ENCODE measurements around the gene GPATCH8. TPM values are rescaled to one million over a fixed set of nuclear protein-coding genes. Genes with fewer than 3 reads are reported as not detected.
A peak's percentile ranks its signal among the peaks of the same experiment; 100 is the strongest.

Gene GPATCH8
- total RNA-seq, 2 donors from 2014 or later, result 21.3 to 26.4 TPM

DNA sequence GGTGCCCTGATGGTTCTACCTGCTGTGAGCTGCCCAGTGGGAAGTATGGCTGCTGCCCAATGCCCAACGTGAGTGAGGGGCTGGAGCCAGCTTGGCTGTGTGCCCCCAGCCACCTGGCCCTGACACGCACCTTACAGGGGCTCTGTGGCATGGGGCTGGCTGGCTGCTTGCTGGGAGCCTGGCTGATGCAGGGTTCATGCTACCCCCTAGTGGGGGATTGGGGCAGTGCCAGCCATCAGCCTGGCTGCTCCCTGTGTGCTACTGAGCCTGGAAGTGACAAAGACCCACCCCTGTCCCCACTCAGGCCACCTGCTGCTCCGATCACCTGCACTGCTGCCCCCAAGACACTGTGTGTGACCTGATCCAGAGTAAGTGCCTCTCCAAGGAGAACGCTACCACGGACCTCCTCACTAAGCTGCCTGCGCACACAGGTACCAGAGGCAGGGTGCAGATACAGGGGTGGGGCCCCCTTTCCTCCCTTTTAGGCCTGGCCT lies 152.4 kb downstream of the GPATCH8 start:
- Histone ChIP-seq H3K4me3 (no peak overlapping the region), H3K36me3 (peaks cover 32% of the 10 kb centered on the region), H3K9me3 (no peaks in the 10 kb centered on the region), H3K4me1 (peaks cover 0 to 7% of the 10 kb centered on the region in 2 donors), H3K27ac (no peak overlapping the region), H3K27me3 (no peaks in the 10 kb centered on the region)
- TF ChIP-seq, protein P1, sequence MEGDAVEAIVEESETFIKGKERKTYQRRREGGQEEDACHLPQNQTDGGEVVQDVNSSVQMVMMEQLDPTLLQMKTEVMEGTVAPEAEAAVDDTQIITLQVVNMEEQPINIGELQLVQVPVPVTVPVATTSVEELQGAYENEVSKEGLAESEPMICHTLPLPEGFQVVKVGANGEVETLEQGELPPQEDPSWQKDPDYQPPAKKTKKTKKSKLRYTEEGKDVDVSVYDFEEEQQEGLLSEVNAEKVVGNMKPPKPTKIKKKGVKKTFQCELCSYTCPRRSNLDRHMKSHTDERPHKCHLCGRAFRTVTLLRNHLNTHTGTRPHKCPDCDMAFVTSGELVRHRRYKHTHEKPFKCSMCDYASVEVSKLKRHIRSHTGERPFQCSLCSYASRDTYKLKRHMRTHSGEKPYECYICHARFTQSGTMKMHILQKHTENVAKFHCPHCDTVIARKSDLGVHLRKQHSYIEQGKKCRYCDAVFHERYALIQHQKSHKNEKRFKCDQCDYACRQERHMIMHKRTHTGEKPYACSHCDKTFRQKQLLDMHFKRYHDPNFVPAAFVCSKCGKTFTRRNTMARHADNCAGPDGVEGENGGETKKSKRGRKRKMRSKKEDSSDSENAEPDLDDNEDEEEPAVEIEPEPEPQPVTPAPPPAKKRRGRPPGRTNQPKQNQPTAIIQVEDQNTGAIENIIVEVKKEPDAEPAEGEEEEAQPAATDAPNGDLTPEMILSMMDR (IDR thresholded peaks at IDR 0.05), result peak; percentile 63 to 80
- DNase-seq (ENCODE audit: low spot score), result no peak

DNA sequence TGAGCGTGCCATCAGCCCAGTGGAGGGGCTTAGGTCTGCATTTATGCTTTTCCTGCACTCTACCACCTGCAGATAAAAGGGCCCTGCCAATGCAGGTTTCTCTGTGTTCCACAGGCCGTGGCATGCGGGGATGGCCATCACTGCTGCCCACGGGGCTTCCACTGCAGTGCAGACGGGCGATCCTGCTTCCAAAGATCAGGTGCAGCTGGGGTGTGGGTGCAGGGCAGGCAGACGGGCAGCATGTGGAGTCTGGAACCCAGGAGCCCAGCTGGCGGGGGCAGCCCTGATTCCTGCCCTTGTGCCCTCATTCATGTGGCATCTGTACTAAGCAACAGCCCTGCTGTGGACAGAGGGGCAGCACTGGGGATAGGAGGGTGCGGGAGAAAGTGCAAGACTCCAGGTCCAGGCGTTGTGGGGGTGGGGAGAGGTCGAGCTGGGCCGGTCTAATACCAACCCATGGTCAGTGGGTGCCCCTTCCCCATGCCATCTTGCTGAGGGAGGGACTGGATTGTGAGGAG lies 153.6 kb downstream of the GPATCH8 start:
- DNase-seq (ENCODE audit: low spot score), result no peak
- Histone ChIP-seq H3K4me3 (no peak overlapping the region), H3K4me1 (peaks cover 0 to 13% of the 10 kb centered on the region in 2 donors), H3K9me3 (no peaks in the 10 kb centered on the region), H3K36me3 (peaks cover 32% of the 10 kb centered on the region), H3K27ac (no peak overlapping the region), H3K27me3 (no peaks in the 10 kb centered on the region)
- TF ChIP-seq, protein P1 (IDR thresholded peaks at IDR 0.05), result no peak

DNA sequence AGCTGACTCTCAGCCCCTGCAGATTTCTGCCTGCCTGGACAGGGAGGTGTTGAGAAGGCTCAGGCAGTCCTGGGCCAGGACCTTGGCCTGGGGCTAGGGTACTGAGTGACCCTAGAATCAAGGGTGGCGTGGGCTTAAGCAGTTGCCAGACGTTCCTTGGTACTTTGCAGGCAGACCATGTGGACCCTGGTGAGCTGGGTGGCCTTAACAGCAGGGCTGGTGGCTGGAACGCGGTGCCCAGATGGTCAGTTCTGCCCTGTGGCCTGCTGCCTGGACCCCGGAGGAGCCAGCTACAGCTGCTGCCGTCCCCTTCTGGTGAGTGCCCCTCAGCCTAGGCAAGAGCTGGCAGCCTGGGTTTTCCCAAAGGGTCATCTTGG lies 154.2 kb downstream of the GPATCH8 start:
- Histone ChIP-seq H3K27me3 (no peaks in the 10 kb centered on the region), H3K27ac (no peak overlapping the region), H3K36me3 (peaks cover 32% of the 10 kb centered on the region), H3K4me3 (no peak overlapping the region), H3K4me1 (peaks cover 0 to 18% of the 10 kb centered on the region in 2 donors), H3K9me3 (no peaks in the 10 kb centered on the region)
- TF ChIP-seq, protein P1 (IDR thresholded peaks at IDR 0.05), result no peak
- no peak for DNase-seq (ENCODE audit: low spot score)

DNA sequence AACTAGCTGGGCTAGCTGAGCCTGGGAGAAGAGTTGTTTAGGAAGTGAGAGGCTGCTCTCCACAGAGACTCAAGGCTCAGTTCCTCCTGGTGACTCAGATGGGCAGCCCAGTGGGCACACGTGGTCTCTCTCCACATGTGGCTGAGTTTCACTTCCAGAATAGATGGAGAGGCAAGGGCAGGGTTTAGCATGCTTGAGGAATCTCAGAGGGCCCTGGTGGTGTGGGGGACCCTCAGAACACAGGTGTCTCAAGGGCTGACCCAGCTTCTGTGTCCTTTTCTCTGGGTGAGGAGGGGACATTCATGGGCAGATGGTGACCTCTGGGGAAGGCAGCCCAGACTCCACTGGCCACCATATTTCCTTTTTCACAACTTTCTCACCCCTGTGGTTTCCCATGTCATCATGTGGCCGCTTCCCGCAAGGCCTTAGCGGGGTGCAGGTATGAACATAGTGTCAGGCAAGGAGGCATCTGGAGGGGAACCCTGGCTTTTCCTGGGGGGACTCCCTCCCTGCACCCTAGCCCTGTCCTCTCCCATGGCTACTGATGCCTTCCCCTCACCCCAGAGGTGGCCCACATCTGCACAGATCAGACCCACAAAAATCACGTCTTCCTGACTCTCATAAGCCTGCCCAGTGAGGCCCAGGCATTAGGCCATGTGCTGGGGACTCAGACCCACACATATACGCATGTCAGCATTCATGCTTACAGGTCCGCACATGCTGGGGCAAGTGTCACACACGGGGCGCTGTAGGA lies 154.8 kb downstream of the GPATCH8 start:
- Histone ChIP-seq H3K4me1 (peaks cover 0 to 18% of the 10 kb centered on the region in 2 donors), H3K9me3 (no peaks in the 10 kb centered on the region), H3K36me3 (peaks cover 32% of the 10 kb centered on the region), H3K27me3 (no peaks in the 10 kb centered on the region), H3K27ac (no peak overlapping the region), H3K4me3 (no peak overlapping the region)
- DNase-seq (ENCODE audit: low spot score), result peak; percentile 72
- TF ChIP-seq, protein P1 (IDR thresholded peaks at IDR 0.05), result no peak

Other genes with a start within 250 kb of the GPATCH8 start
- gene SLC4A1, start 235.3 kb downstream of the GPATCH8 start, total RNA-seq, result 1 to 10 TPM in 1 of 2 donors, under 1 TPM in 1; 0.47 to 1.1 TPM
- 1 to 10 TPM; 1.7 to 4.5 TPM for gene RUNDC3A, start 194.8 kb downstream of the GPATCH8 start, total RNA-seq
- gene SLC25A39, start 178.6 kb downstream of the GPATCH8 start, total RNA-seq, result 10 to 100 TPM; 60.4 to 83.3 TPM
- 100 to 1,000 TPM; 258 to 290 TPM for gene GRN, start 158.1 kb downstream of the GPATCH8 start, total RNA-seq
- 1 to 10 TPM; 2.4 to 3.3 TPM for gene FAM171A2, start 139.6 kb downstream of the GPATCH8 start, total RNA-seq
- gene ITGA2B, start 113.8 kb downstream of the GPATCH8 start, total RNA-seq, result 1 to 10 TPM; 1.0 to 2.6 TPM
- 1 to 10 TPM; 1.9 to 4.0 TPM for gene FZD2, start 54.1 kb upstream of the GPATCH8 start, total RNA-seq
- gene MEIOC, start 153.1 kb upstream of the GPATCH8 start, total RNA-seq, result under 1 TPM in 1 of 2 donors, not detected in 1; 0.44 TPM
- 10 to 100 TPM; 18.8 to 26.7 TPM for gene CCDC43, start 186.4 kb upstream of the GPATCH8 start, total RNA-seq
- 1 to 10 TPM; 2.3 to 4.4 TPM for gene DBF4B, start 205.3 kb upstream of the GPATCH8 start, total RNA-seq

Data from right atrium auricular region (tissue), 2 donors.